ENCODE results near the gene MYL12A.
"Not testable (repeated sequence)": the region's sequence is repeated elsewhere in the genome, so short reads cannot be mapped to it uniquely, and the experiment has no call there.

The MYL12A gene

DNA sequence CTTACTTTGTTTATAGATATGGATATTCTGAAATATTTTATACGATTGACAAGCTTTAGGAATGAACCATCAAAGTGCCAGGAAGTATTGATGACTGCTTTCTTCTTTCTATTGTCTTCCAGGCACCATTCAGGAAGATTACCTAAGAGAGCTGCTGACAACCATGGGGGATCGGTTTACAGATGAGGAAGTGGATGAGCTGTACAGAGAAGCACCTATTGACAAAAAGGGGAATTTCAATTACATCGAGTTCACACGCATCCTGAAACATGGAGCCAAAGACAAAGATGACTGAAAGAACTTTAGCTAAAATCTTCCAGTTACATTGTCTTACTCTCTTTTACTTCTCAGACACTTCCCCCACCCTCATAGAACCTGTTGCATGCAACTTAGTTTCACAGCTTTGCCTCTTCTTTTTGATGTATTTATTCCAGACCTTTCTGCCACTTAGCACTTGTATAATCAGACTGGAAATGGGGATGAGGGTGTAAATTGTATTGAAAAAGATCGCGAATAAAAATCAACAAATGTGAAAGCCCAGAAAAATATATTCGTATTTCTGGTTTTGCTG, 30.1 kb downstream of the MYL12A start:
- peaks cover 58% of the 10 kb centered on the region for H3K36me3 ChIP-seq (ENCODE audit: insufficient read depth, low read depth, low read length)
- H3K9ac ChIP-seq (ENCODE audit: low read depth, low read length); H3K4me3 ChIP-seq (ENCODE audit: low read length); H3K27ac ChIP-seq (ENCODE audit: low read length); H3K9me3 ChIP-seq (ENCODE audit: insufficient read depth, low read depth, low read length); H3K27me3 ChIP-seq (ENCODE audit: insufficient read depth, low read length): not testable (repeated sequence)
- peaks cover 21% of the 10 kb centered on the region; the same call in 1 of the 2 replicates for H3K4me1 ChIP-seq (ENCODE audit: insufficient read depth, low read length)

DNA sequence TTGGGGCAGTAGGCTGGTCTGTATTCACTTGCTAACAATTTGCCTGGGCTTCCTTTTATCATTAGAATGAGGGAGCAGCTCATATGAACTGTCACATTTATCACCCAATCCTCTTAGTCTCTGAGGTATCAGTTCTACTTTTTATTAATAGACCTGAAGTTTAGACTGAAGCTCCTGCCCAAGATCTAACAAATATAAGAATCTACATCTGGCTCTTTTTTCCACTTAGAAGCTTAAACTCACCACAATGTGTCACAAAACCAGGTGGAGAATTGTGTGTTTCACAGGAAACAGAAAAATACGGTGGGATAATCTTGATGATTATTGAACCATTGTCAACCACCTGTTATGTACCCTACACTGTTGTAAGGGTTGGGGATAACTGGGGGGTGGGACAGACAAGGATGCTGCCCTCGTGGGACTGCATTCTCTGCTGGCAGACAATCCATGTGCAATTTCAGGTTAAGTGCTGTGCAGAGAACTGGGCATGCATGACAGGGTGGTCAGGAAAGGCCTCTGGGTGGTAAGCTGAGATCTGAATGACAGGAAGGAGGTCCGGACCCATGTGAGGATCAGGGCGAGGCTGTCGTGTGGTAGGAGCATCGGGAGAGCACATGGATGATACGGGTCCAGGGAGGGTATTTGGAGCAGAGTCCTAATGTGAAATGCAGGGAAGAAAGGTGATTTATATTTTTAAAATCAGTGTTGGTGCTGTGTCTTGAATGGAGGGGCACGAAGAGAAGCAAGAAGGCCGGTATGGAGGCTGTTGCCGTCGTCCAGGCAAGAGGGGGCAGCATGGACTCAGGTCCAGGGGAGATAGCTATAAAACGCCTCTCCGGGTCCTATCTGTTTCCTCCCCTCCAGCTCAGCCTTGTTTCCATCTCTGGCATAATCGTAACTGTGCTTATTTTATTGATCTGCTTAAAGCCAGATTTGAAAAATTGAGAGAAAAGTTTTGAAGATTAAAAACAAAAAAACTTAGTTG, 31.9 kb downstream of the MYL12A start:
- Histone ChIP-seq H3K4me1 (ENCODE audit: insufficient read depth, low read length) (peaks cover 26% of the 10 kb centered on the region; the same call in 1 of the 2 replicates), H3K4me3 (ENCODE audit: low read length) (no peak overlapping the region), H3K9ac (ENCODE audit: low read depth, low read length) (no peak overlapping the region), H3K36me3 (ENCODE audit: insufficient read depth, low read depth, low read length) (peaks cover 40% of the 10 kb centered on the region), H3K9me3 (ENCODE audit: insufficient read depth, low read depth, low read length) (no peaks in the 10 kb centered on the region), H3K27ac (ENCODE audit: low read length) (no peak overlapping the region), H3K27me3 (ENCODE audit: insufficient read depth, low read length) (no peaks in the 10 kb centered on the region)

GRCh38 chr18:3281456-3282400, 34.1 kb downstream of the MYL12A start:
- Histone ChIP-seq H3K4me1 (ENCODE audit: insufficient read depth, low read length) (peaks cover 26% of the 10 kb centered on the region; the same call in 1 of the 2 replicates), H3K36me3 (ENCODE audit: insufficient read depth, low read depth, low read length) (peaks cover 20% of the 10 kb centered on the region), H3K27ac (ENCODE audit: low read length) (no peak overlapping the region), H3K27me3 (ENCODE audit: insufficient read depth, low read length) (no peaks in the 10 kb centered on the region), H3K4me3 (ENCODE audit: low read length) (no peak overlapping the region), H3K9ac (ENCODE audit: low read depth, low read length) (no peak overlapping the region), H3K9me3 (ENCODE audit: insufficient read depth, low read depth, low read length) (no peaks in the 10 kb centered on the region; the same call in 1 of the 2 replicates)

DNA sequence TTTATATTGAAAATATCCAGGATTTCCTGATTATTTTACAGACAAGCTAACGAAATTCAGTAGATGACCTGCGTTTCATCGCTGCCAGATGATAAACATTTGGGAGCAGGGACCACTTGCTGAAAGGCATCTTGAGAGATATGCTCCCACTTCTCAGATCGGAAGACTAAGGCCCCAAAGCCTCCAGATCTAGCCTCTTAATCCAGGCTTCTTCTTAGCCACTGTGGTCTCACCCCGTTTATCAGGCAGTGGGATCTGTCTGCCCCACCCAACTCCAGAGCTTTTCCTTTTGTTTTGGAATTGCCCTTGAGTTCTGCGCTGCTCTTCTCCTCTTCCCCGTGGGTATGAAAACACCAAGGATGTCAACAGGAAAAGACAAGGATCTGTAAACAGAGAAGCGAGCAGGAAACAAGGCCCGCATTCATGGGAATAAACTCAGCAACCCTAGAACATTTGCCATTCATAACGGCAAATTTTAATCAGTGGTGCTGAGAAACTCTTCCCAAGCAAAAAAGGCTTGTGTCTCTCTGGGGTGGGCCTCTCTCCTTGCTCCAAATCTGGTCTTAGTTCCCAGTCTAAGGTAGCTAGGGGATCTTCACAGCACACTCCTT, 35.8 kb downstream of the MYL12A start:
- Histone ChIP-seq H3K27ac (ENCODE audit: low read length) (no peak overlapping the region), H3K27me3 (ENCODE audit: insufficient read depth, low read length) (no peaks in the 10 kb centered on the region), H3K9me3 (ENCODE audit: insufficient read depth, low read depth, low read length) (peaks cover 12% of the 10 kb centered on the region), H3K4me3 (ENCODE audit: low read length) (no peak overlapping the region), H3K9ac (ENCODE audit: low read depth, low read length) (no peak overlapping the region), H3K4me1 (ENCODE audit: insufficient read depth, low read length) (peaks cover 19% of the 10 kb centered on the region; the same call in 1 of the 2 replicates), H3K36me3 (ENCODE audit: insufficient read depth, low read depth, low read length) (peaks cover 4% of the 10 kb centered on the region; the same call in 1 of the 2 replicates)

- H3K4me1 ChIP-seq (ENCODE audit: insufficient read depth, low read length): peaks cover 14% of the 10 kb centered on the region; the same call in 1 of the 2 replicates
- H3K9me3 ChIP-seq (ENCODE audit: insufficient read depth, low read depth, low read length): peaks cover 16% of the 10 kb centered on the region
- H3K27me3 ChIP-seq (ENCODE audit: insufficient read depth, low read length): no peaks in the 10 kb centered on the region
- no peaks in the 10 kb centered on the region for H3K36me3 ChIP-seq (ENCODE audit: insufficient read depth, low read depth, low read length)
- H3K9ac ChIP-seq (ENCODE audit: low read depth, low read length): no peak overlapping the region
- no peak overlapping the region for H3K27ac ChIP-seq (ENCODE audit: low read length)
- no peak overlapping the region for H3K4me3 ChIP-seq (ENCODE audit: low read length)
These were observed 36.3 kb downstream of the MYL12A start for GRCh38 chr18:3283908-3284307.

DNA sequence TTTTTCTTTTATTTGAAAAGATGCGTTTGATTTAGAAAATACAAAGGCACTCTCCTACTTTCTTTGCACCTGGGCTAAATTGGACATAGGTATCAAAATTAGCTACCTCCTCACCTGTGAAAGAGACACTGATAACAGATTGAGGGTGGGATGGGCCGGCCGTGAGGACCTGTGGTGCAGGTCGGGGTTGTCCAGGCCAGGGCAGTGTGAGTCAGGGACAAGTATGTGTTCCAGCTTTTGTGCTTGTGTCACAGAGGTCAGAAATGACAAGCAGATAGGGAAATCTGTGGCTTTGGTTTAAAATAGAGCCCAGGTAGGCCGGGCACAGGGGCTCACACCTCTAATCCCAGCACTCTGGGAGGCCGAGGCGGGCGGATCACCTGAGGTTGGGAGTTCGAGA, 36.9 kb downstream of the MYL12A start:
- Histone ChIP-seq H3K9ac (ENCODE audit: low read depth, low read length) (no peak overlapping the region), H3K36me3 (ENCODE audit: insufficient read depth, low read depth, low read length) (no peaks in the 10 kb centered on the region), H3K9me3 (ENCODE audit: insufficient read depth, low read depth, low read length) (peaks cover 22% of the 10 kb centered on the region), H3K27me3 (ENCODE audit: insufficient read depth, low read length) (no peaks in the 10 kb centered on the region), H3K27ac (ENCODE audit: low read length) (no peak overlapping the region), H3K4me1 (ENCODE audit: insufficient read depth, low read length) (peaks cover 9% of the 10 kb centered on the region; the same call in 1 of the 2 replicates), H3K4me3 (ENCODE audit: low read length) (no peak overlapping the region)

GRCh38 chr18:3286159-3286558, 38.6 kb downstream of the MYL12A start:
- no peaks in the 10 kb centered on the region for H3K27me3 ChIP-seq (ENCODE audit: insufficient read depth, low read length)
- peaks cover 9% of the 10 kb centered on the region; the same call in 1 of the 2 replicates for H3K4me1 ChIP-seq (ENCODE audit: insufficient read depth, low read length)
- H3K27ac ChIP-seq (ENCODE audit: low read length): no peak overlapping the region
- no peak overlapping the region for H3K9ac ChIP-seq (ENCODE audit: low read depth, low read length)
- peaks cover 35% of the 10 kb centered on the region for H3K9me3 ChIP-seq (ENCODE audit: insufficient read depth, low read depth, low read length)
- no peaks in the 10 kb centered on the region for H3K36me3 ChIP-seq (ENCODE audit: insufficient read depth, low read depth, low read length)
- H3K4me3 ChIP-seq (ENCODE audit: low read length): no peak overlapping the region

GRCh38 chr18:3293196-3293951, 45.8 kb downstream of the MYL12A start:
- H3K36me3 ChIP-seq (ENCODE audit: insufficient read depth, low read depth, low read length): peaks cover 12% of the 10 kb centered on the region; the same call in 1 of the 2 replicates
- H3K27me3 ChIP-seq (ENCODE audit: insufficient read depth, low read length): no peaks in the 10 kb centered on the region
- no peak overlapping the region for H3K27ac ChIP-seq (ENCODE audit: low read length)
- no peak overlapping the region for H3K4me3 ChIP-seq (ENCODE audit: low read length)
- H3K9me3 ChIP-seq (ENCODE audit: insufficient read depth, low read depth, low read length): peaks cover 35% of the 10 kb centered on the region
- no peak overlapping the region for H3K9ac ChIP-seq (ENCODE audit: low read depth, low read length)
- no peaks in the 10 kb centered on the region for H3K4me1 ChIP-seq (ENCODE audit: insufficient read depth, low read length)

GRCh38 chr18:3294435-3295080, 47.0 kb downstream of the MYL12A start:
- Histone ChIP-seq H3K36me3 (ENCODE audit: insufficient read depth, low read depth, low read length) (peaks cover 12% of the 10 kb centered on the region; the same call in 1 of the 2 replicates), H3K9me3 (ENCODE audit: insufficient read depth, low read depth, low read length) (peaks cover 25% of the 10 kb centered on the region), H3K27me3 (ENCODE audit: insufficient read depth, low read length) (no peaks in the 10 kb centered on the region), H3K4me1 (ENCODE audit: insufficient read depth, low read length) (no peaks in the 10 kb centered on the region), H3K4me3 (ENCODE audit: low read length) (no peak overlapping the region), H3K27ac (ENCODE audit: low read length) (no peak overlapping the region), H3K9ac (ENCODE audit: low read depth, low read length) (no peak overlapping the region)
